OCI-LY7 (cell line): ENCODE data around the gene ST6GAL1. TPM values are rescaled to one million over a fixed set of nuclear protein-coding genes. Genes with fewer than 3 reads are reported as not detected.

Source experiments
- BruUV-seq: library from RNA; stranded (reverse); fragments of 400-500 nt; replicated peaks from 2 replicates; lab custom pipeline; 2021; lab: Mats Ljungman, UMichigan
- CTCF ChIA-PET: fragments of 300-600 bp; sonication (Branson Sonifier 250); formaldehyde crosslinking; loops from one replicate; lab custom pipeline; 2022; ENCODE audit warnings: antibody characterized with exemption; ENCODE audit not compliant: unreplicated experiment; lab: Charles Lee
- POLR2A ChIA-PET: fragments of 300-600 bp; sonication (Branson Sonifier 250); formaldehyde crosslinking; loops from one replicate; lab custom pipeline; 2022; ENCODE audit warnings: antibody characterized with exemption; lab: Charles Lee
- DNase-seq: peaks from one replicate; pipeline ENCODE4 v3.0.0-alpha.2; 2015; ENCODE audit warnings: low spot score
- H2AFZ ChIP-seq: fragments of 200-600 bp; sonication (generic), shearing (Covaris generic); 2 replicates; pipeline ENCODE4 v1.6.1; 2014; ENCODE audit warnings: mild to moderate bottlenecking, antibody characterized with exemption, low read length, moderate library complexity
- H3K27ac ChIP-seq: fragments of 200-600 bp; sonication (generic); 2 replicates; pipeline ENCODE4 v1.5.1; 2014; ENCODE audit warnings: mixed run types, low read depth, mild to moderate bottlenecking, moderate library complexity, low read length, inconsistent platforms; ENCODE audit not compliant: poor library complexity, severe bottlenecking
- H3K36me3 ChIP-seq: fragments of 200-600 bp; sonication (generic); 2 replicates; pipeline ENCODE4 v1.6.1; 2014; ENCODE audit warnings: mild to moderate bottlenecking, antibody characterized with exemption, low read length, moderate library complexity, mixed read lengths; ENCODE audit not compliant: insufficient read depth
- H3K4me1 ChIP-seq: fragments of 200-600 bp; sonication (generic); 2 replicates; pipeline ENCODE4 v1.5.1; 2014; ENCODE audit warnings: mild to moderate bottlenecking, low read length; ENCODE audit not compliant: insufficient read depth, poor library complexity, severe bottlenecking
- H3K4me2 ChIP-seq: fragments of 200-600 bp; sonication (generic); 2 replicates; pipeline ENCODE4 v1.6.1; 2014; ENCODE audit warnings: mild to moderate bottlenecking, low read length
- H3K4me3 ChIP-seq: fragments of 200-600 bp; sonication (generic); 2 replicates; pipeline ENCODE4 v1.5.1; 2014; ENCODE audit warnings: mild to moderate bottlenecking, low read depth, low read length; ENCODE audit not compliant: poor library complexity, severe bottlenecking
- H3K79me2 ChIP-seq: fragments of 200-600 bp; sonication (generic); 2 replicates; pipeline ENCODE4 v1.6.1; 2016; ENCODE audit warnings: low read depth, mild to moderate bottlenecking, low read length, moderate library complexity, mixed read lengths; ENCODE audit not compliant: insufficient read depth
- H3K9me2 ChIP-seq: fragments of 200-600 bp; sonication (generic); 2 replicates; pipeline ENCODE4 v1.6.1; 2016; ENCODE audit warnings: mild to moderate bottlenecking, low read length, mixed read lengths; ENCODE audit not compliant: insufficient read depth
- H3K9me3 ChIP-seq: fragments of 200-600 bp; sonication (generic); 2 replicates; pipeline ENCODE4 v1.6.1; 2014; ENCODE audit warnings: mild to moderate bottlenecking, mixed run types, low read length, mixed read lengths
- H4K20me1 ChIP-seq: fragments of 200-600 bp; sonication (generic); 2 replicates; pipeline ENCODE4 v1.6.1; 2014; ENCODE audit warnings: mild to moderate bottlenecking, antibody characterized with exemption, low read length, moderate library complexity, mixed read lengths; ENCODE audit not compliant: insufficient read depth
- CTCF ChIP-seq: fragments of 200-600 bp; sonication (generic); conservative IDR thresholded peaks from 2 replicates; pipeline ENCODE4 v1.5.1; 2014; ENCODE audit warnings: mild to moderate bottlenecking, antibody characterized with exemption, low read length, moderate library complexity, mixed read lengths
- EZH2phosphoT487 ChIP-seq: fragments of 200-600 bp; sonication (generic); IDR thresholded peaks from 2 replicates; pipeline ENCODE4 v1.6.1; 2018; ENCODE audit warnings: low read depth, borderline replicate concordance, mild to moderate bottlenecking, mixed run types, antibody characterized with exemption, low read length, moderate library complexity, mixed read lengths
- intact Hi-C: fragments of 100-400 bp; cut with micrococcal nuclease; formaldehyde crosslinking; loops from one replicate; pipeline ENCODE4 v1.10.0; 2022; ENCODE audit not compliant: unreplicated experiment
- total RNA-seq, 2 experiments: library from RNA; depleted of rRNA in 1 of 2; stranded (reverse); fragments of >200 nt in 1 of 2; shearing (Covaris generic) in 1 of 2; gene quantifications; 2 replicates each; pipeline ENCODE4 v1.2.3, GENCODE V29; 2014 to 2022

The ST6GAL1 gene
- total RNA-seq, 2 experiments from 2014 or later: 192 to 375 TPM

- Histone ChIP-seq H2AFZ (no peak overlapping the region), H3K36me3 (peaks cover 53% of the 10 kb centered on the region), H3K4me3 (no peak overlapping the region), H4K20me1 (peaks cover 16% of the 10 kb centered on the region), H3K27ac (no peak overlapping the region), H3K9me3 (no peaks in the 10 kb centered on the region), H3K4me2 (no peak overlapping the region), H3K4me1 (peaks cover 57% of the 10 kb centered on the region), H3K79me2 (peaks cover 95% of the 10 kb centered on the region), H3K9me2 (no peaks in the 10 kb centered on the region)
- BruUV-seq: no TSS peak
- DNase-seq: no peak
- CTCF ChIA-PET: no interaction called here
- no peak for TF ChIP-seq EZH2phosphoT487
- no peak for TF ChIP-seq CTCF
- POLR2A ChIA-PET: interaction anchor here (0.6 to 1.2 kb wide), 4 partner anchors 50 to 91 kb away, joined by 3 read pairs; no protein-coding TSS in a partner anchor
- intact Hi-C loops: no loop called here
These were observed 4.8 kb downstream of the ST6GAL1 start for GRCh38 chr3:186935133-186935532.

- no peak overlapping the region for H3K27ac ChIP-seq
- H3K9me3 ChIP-seq: no peaks in the 10 kb centered on the region
- peaks cover 99% of the 10 kb centered on the region for H3K79me2 ChIP-seq
- no peaks in the 10 kb centered on the region for H3K9me2 ChIP-seq
- peaks cover 50% of the 10 kb centered on the region for H3K36me3 ChIP-seq
- H3K4me1 ChIP-seq: peaks cover 73% of the 10 kb centered on the region
- DNase-seq: no peak
- peaks cover 5% of the 10 kb centered on the region; the same call in 1 of the 2 replicates for H4K20me1 ChIP-seq
- H2AFZ ChIP-seq: no peak overlapping the region
- POLR2A ChIA-PET: interaction anchor here (0.6 to 3.0 kb wide), 10 partner anchors 8 to 128 kb away, joined by 3 to 11 read pairs (median 3); no protein-coding TSS in a partner anchor
- BruUV-seq: no TSS peak
- intact Hi-C loops: no loop called here
- H3K4me2 ChIP-seq: no peak overlapping the region
- TF ChIP-seq CTCF (no peak), EZH2phosphoT487 (no peak)
- no peak overlapping the region for H3K4me3 ChIP-seq
- CTCF ChIA-PET: no interaction called here
These were observed 6.9 kb downstream of the ST6GAL1 start for GRCh38 chr3:186937017-186937875.

- ChIA-PET CTCF (no interaction called here), POLR2A (interaction anchor here (0.7 to 3.0 kb wide), 4 partner anchors 8 to 484 kb away, joined by 3 to 11 read pairs (median 4); no protein-coding TSS in a partner anchor)
- no peaks in the 10 kb centered on the region for H4K20me1 ChIP-seq
- H3K79me2 ChIP-seq: peaks cover 87% of the 10 kb centered on the region
- H2AFZ ChIP-seq: no peak overlapping the region
- no TSS peak for BruUV-seq
- H3K27ac ChIP-seq: no peak overlapping the region
- no peaks in the 10 kb centered on the region for H3K9me2 ChIP-seq
- H3K9me3 ChIP-seq: no peaks in the 10 kb centered on the region
- H3K4me1 ChIP-seq: peaks cover 58% of the 10 kb centered on the region
- TF ChIP-seq CTCF (no peak), EZH2phosphoT487 (no peak)
- intact Hi-C loops: no loop called here
- peaks cover 51% of the 10 kb centered on the region for H3K36me3 ChIP-seq
- peak overlapping the region; percentile 48; the same call in 1 of the 2 replicates for H3K4me2 ChIP-seq
- DNase-seq: no peak
- no peak overlapping the region for H3K4me3 ChIP-seq
These were observed 8.4 kb downstream of the ST6GAL1 start for GRCh38 chr3:186938716-186939115.
